Adrenal gland (tissue), 5 donors: ENCODE measurements around the gene ABCB6.

ENCODE experiments used
- POLR2A ChIP-seq, 2 donors: fragments of 450-650 bp; IDR thresholded peaks; one replicate each; pipeline ENCODE4 v1.6.1; 2017; ENCODE audit warnings: antibody characterized with exemption in 2 of 2, mild to moderate bottlenecking in 2 of 2, moderate library complexity in 1 of 2
- TF ChIP-seq, protein P1 (sequence below), 6 experiments: fragments of 450-650 bp in 4 of 6; fragments of 200-600 bp in 2 of 6; sonication (generic) in 1 of 6; IDR thresholded peaks; 1 replicate in 5 of 6; 2 replicates in 1 of 6; pipeline versions ENCODE4 v1.5.1 to v1.8.0; 2016 to 2021; ENCODE audit warnings: antibody characterized with exemption in 6 of 6, mild to moderate bottlenecking in 2 of 6, moderate library complexity in 1 of 6
- donor health status: DM: no; HTN: no; CAD: no.

DNA sequence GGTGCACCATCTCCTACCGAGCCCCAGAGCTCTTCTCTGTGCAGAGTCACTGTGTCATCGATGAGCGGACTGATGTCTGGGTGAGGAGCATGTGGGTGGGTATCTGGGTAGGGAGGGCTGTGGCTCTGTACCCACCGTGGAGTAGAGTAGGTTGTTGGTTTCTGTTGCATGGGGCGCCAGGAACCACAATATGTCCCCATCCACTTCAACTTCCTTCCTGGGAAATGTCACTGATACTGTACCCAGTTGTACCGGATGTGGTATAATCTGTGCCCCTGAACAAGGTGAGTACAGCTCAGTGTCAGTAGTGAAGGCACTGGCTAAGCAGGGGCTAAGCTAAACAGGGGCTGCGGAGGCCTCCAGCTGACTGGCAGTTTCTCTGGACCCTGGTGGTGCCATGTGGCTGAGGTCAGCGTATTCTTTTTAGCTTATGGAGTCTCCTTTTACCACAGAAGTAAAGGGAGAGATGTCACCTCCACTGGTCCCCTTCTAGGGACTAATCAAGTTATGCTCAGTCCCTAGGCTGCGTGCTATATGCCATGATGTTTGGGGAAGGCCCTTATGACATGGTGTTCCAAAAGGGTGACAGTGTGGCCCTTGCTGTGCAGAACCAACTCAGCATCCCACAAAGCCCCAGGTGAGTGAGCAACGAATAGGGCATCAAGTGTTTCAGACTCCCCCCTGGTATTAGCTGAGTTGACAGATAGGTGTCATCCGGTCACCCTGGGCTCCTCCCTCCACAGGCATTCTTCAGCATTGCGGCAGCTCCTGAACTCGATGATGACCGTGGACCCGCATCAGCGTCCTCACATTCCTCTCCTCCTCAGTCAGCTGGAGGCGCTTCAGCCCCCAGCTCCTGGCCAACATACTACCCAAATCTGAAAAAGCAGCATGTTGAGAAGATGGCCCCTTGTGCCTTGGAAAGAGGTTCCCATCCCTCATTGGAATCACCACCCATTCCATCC, 29.2 kb upstream of the ABCB6 start:
- TF ChIP-seq, protein P1, sequence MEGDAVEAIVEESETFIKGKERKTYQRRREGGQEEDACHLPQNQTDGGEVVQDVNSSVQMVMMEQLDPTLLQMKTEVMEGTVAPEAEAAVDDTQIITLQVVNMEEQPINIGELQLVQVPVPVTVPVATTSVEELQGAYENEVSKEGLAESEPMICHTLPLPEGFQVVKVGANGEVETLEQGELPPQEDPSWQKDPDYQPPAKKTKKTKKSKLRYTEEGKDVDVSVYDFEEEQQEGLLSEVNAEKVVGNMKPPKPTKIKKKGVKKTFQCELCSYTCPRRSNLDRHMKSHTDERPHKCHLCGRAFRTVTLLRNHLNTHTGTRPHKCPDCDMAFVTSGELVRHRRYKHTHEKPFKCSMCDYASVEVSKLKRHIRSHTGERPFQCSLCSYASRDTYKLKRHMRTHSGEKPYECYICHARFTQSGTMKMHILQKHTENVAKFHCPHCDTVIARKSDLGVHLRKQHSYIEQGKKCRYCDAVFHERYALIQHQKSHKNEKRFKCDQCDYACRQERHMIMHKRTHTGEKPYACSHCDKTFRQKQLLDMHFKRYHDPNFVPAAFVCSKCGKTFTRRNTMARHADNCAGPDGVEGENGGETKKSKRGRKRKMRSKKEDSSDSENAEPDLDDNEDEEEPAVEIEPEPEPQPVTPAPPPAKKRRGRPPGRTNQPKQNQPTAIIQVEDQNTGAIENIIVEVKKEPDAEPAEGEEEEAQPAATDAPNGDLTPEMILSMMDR (IDR thresholded peaks at IDR 0.05), result no peak
- TF ChIP-seq POLR2A (IDR thresholded peaks at IDR 0.05), result no peak
